ELF-1 (cell line): ENCODE data around the gene CENPE.
A peak's percentile ranks its signal among the peaks of the same experiment; 100 is the strongest.
"Not testable (repeated sequence)": the region's sequence is repeated elsewhere in the genome, so short reads cannot be mapped to it uniquely, and the experiment has no call there.

Experiments used
- DNase-seq: peaks from one replicate; pipeline ENCODE4 v3.0.0-alpha.2; 2016; ENCODE audit warnings: low read depth, low spot score

Gene CENPE, protein sequence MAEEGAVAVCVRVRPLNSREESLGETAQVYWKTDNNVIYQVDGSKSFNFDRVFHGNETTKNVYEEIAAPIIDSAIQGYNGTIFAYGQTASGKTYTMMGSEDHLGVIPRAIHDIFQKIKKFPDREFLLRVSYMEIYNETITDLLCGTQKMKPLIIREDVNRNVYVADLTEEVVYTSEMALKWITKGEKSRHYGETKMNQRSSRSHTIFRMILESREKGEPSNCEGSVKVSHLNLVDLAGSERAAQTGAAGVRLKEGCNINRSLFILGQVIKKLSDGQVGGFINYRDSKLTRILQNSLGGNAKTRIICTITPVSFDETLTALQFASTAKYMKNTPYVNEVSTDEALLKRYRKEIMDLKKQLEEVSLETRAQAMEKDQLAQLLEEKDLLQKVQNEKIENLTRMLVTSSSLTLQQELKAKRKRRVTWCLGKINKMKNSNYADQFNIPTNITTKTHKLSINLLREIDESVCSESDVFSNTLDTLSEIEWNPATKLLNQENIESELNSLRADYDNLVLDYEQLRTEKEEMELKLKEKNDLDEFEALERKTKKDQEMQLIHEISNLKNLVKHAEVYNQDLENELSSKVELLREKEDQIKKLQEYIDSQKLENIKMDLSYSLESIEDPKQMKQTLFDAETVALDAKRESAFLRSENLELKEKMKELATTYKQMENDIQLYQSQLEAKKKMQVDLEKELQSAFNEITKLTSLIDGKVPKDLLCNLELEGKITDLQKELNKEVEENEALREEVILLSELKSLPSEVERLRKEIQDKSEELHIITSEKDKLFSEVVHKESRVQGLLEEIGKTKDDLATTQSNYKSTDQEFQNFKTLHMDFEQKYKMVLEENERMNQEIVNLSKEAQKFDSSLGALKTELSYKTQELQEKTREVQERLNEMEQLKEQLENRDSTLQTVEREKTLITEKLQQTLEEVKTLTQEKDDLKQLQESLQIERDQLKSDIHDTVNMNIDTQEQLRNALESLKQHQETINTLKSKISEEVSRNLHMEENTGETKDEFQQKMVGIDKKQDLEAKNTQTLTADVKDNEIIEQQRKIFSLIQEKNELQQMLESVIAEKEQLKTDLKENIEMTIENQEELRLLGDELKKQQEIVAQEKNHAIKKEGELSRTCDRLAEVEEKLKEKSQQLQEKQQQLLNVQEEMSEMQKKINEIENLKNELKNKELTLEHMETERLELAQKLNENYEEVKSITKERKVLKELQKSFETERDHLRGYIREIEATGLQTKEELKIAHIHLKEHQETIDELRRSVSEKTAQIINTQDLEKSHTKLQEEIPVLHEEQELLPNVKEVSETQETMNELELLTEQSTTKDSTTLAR (N-terminal part only)

DNA sequence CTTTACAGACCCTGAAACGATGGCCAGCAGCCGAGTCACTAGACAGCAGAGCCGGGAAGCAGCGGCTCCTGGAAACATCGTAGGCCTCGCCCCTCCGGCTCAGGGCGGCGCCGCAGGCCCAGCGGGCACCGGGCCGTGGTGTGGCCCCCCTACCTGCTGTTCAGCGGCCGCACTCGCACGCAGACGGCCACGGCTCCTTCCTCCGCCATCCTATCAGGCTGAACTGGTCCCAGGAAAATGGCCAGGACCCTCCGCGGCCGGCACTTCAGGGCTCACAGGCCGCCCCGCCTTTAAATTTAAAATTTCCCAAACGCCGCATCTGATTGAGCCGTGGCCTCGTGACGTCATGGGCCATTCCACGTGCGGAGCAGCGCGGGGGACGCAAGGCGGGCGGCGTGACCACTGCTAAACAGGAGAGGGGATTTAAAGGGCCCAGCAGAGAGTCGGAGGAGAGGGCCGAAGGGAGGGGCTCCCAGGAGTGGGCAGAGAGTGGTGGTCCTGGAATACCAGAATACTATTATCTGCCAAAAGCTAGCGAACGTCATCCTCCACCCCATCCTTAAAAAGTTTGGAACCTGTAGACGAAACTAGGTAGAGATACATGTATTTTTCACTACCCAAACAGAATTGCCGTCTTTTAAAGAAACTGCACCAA, at the start of gene CENPE:
Gene CENPE (minus strand): TSS at position 233 of the 655 bp plus-strand sequence. CDS start 24 bp downstream, at position 209.
- peak; percentile 97 for DNase-seq

DNA sequence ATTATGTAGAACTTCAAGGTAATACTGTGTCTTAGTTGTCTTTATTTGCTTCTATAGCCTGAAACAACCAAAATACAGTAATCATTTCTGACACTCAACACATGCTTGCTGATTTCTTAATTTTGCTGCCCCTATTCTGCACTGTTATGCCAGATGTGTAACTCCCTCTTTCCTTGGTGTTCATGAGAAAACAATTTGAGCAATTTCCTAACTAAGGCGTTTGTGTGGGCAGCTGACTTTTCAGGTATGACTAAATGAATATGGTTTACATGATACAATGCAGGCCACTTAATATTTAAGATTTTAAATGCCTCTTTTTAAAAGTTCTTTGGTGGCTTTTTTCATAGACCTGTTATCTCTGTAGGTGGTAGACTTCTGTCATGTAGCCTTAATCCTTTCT, 46.1 kb upstream of the CENPE start:
- no peak for DNase-seq

DNA sequence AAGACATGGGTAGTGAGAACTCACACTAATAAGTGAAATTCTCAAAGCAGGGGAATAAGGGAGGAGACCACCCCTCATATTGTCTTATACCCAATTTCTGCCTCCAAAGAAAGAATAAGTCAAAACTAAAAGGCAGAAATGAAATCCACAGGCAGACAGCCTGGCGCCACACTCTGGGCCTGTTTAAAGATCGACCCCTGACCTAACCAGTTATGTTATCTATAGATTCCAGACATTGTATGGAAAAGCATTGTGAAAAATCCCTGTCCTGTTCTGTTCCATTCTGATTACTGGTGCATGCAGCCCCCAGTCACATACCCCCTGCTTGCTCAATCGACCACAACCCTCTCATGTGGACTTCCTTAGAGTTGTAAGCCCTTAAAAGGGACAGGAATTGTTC, 32.8 kb upstream of the CENPE start:
- not testable (repeated sequence) for DNase-seq

DNA sequence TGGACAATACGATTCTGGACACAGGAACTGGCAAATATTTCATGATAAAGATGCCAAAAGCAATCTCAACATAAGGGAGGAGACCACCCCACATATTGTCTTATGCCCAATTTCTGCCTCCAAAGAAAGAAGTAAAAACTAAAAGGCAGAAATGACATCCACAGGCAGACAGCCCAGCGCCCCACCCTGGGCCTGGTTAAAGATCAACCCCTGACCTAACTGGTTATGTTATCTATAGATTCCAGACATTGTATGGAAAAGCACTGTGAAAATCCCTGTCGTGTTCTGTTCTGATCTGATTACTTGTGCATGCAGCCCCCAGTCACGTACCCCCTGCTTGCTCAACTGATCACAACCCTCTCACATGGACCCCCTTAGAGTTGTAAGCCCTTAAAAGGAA, 25.4 kb upstream of the CENPE start:
- DNase-seq = not testable (repeated sequence)

DNA sequence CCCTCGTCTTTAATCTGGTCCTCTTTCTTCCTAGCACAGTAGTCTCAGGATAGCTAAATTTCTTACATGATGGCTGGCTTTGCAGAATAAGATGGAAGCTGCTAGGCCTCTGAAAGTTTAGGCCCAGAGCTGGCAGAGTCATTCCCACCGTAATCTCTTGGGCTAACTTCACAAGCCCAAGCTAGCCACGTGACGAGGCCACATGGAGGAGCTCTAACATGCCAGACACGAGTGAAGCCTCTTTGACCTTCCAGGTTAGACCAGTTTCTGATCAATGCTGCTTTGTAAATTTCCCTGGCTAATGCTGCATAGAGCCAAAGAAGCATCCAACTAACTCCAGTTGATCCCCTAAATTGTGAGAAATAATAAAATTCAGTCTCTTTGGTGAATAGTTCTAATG, 9.5 kb upstream of the CENPE start:
- DNase-seq = peak; percentile 61

DNA sequence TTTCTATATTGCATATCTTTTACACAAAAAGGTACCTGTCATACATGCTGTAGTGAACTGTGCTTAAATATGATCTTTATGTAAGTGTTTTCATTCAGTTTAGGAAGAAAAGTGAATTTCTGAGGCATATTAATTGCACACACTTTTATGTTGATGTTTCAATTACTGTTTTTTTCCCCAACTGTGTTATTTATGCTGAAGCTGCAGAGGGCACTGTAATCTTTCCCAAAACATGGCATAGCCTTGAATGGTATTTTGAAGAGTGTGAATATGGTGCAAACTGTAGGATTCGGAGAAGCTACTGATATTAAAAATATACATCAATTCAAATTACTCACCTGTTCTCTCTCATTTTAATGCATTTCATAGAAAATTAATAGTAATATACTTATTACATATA, 6.0 kb upstream of the CENPE start:
- DNase-seq = no peak

DNA sequence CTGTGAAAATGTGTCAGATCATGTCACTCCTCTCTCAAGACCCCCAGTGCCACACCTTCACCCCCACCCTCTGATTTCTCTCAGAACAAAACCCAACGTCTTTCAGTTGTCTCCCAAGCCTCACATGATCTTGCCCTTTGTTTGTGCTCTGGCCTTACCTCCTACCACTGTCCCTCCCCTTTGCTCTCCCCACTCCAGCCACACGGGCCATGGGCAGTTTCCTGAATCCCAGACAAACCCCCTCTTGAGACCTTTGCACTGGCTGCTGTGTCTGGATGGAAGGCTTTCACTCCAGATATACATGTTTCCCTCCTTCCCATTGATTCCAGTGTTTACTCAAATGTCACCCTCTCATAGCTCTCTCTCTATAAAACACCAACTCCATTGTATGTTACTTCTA, 3.6 kb upstream of the CENPE start:
- DNase-seq = no peak

DNA sequence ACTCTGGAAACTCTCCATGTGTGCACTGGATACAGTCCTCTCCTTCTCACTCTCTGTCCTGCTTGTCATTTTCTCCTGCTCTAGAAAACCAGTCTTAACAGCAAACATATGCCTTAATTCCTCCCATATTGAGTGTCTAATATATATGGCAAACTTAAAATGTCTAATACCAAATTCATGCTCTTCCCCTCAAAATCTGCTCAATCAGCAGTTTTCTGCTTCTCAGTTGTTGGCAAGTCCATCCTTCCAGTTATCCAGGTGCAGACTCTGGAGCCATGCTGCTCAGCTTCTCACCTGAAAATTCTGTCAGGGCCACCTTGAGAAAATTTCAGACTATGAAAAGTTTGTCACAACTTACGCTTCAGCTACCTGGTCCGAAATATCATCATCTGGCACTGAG, 3.1 kb upstream of the CENPE start:
- no peak for DNase-seq

DNA sequence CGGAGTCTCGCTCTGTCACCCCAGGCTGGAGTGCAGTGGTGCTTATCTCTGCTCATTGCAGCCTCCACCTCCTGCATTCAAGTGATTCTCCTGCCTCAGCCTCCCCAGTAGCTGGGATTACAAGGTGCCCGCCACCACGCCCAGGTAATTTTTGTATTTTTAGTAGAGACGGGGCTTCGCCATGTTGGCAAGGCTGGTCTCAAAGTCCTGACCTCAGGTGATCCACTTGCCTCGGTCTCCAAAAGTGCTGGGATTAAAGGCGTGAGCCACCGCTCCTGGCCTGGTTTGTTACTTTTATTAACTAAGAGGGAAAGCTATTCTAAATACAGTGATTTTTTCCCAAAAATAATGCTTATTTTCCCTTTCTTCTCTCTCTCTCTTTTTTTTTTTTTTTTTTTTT, 866 bp upstream of the CENPE start:
- DNase-seq = no peak

DNA sequence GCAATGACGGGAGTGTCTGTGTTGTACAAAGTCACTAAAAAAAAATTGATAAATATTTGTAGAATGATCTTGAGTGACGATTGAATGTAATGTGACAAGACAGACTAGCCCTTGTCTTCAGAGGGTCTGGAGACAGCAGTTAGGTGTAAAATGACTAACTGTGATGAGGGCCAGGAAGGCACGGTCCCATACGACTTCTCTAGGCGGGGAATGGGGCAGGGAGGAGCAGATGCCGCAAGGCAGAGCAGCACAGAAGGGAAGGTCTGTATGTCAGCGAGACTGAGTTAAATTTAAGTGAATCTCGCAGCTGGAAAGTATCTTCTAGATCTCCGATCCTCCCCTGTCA, 405 bp downstream of the CENPE start:
- no peak for DNase-seq

DNA sequence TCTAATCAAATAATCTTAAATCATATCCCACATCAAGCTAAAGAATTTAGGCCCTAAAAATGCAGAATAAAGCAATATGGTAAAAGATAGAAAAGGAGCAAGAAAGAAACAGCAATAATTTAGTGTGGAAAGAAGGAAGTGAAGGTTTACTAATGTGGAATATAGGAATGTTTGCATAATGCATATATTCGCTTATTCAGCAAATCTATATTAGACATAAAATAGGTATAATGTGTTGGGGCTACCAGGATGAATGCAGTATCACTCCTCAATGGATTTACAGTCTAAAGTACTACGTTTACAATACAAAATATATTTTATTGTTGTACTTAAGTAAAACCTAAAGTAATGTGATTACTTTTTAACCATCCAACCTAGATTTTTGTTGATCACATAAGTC, 4.7 kb downstream of the CENPE start:
- DNase-seq = no peak

DNA sequence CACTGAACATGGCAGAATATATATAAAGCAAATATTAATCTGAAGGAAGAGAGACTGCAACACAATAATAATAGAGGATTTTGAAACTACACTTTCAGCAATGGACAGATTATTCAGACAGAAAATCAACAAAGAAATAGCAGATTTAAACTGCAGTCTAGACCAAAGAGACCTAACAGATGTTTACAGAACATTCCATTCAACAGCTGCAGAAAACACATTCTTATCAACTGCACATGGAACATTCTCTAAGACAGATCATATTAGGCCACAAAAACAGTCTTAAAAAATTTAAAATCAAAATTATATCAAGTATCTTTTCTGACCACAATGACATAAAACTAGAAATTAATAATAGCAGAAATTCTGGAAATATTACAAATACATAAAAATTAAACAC, 27.1 kb downstream of the CENPE start:
- DNase-seq = no peak

DNA sequence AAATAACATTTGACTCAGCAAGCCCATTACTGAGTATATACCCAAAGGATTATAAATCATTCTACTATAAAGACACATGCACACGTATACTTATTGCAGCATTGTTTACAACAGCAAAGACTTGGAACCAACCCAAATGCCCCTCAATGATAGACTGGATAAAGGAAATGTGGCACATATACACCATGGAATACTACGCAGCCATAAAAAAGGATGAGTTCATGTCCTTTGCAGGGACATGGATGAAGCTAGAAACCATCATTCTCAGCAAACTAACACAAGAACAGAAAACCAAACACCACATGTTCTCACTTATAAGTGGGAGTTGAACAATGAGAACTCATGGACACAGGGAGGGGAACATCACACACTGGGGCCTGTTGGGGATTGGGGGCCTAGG, 28.4 kb downstream of the CENPE start:
- not testable (repeated sequence) for DNase-seq

DNA sequence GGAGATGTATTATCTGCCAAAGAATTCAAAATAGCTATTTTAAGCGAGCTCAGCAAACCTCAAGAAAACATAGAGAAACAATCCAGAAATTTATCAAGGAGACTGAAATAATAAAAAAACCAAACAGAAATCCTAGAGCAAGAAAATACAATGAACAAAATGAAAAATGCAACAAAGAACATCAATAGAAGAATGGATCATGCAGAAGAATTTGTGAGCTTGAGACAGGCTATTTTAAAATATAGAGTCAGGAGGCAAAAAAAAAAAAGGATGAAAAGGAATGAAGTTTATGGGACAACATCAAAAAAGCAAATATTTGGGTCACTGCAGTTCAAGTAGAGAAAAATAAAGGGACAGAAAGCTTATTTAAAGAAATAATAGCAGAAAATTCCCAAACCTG, 29.1 kb downstream of the CENPE start:
- DNase-seq = no peak

DNA sequence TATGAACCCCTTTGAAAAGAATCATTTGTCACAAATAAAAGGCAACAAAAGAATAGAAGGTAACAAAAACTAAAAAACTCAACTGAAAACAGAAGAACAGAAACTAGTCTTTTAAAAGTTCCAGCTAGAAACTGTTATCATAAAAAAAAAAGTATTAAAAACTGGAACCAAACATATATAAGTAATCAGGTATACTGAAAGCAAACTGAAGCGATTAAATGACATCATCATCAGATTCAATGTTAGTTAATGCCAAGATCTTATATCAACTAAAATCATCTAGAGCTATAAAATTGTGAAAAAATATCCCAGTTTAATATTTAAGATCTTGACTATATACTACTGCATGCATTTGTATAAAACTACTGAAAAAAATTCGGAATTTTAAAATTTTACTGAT, 36.0 kb downstream of the CENPE start:
- no peak for DNase-seq

DNA sequence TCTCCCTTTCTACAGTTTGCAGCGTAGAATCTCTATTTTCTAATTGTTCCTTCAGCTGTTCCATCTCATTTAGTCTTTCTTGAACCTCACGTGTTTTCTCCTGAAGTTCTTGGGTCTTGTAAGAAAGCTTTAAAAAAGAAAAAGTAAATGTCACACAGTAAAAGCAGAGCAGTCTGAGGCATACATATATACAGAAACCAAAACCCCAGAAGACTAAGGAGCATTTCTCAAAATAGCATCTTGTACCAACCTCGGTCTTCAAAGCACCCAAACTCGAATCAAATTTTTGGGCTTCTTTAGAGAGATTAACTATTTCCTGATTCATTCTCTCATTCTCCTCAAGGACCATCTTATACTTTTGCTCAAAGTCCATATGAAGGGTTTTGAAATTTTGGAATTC, 39.4 kb downstream of the CENPE start:
- DNase-seq = no peak

DNA sequence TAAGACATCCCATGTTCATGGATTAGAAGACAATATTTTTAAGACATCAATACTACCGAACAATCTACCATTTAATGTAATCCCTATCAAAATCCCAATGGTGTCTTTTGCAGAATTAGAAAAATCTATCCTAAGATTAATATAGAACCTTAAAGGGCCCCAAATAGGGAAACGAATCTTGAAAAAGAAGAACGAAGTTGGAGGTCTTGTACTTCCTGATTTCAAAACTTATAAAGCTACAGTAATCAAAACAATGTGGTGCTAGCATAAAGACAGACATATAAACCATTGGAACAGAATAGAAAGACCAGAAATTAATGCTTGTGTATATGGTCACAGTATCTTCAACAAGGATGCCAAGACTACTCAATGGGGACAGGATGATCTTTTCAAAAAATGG, 42.0 kb downstream of the CENPE start:
- DNase-seq = no peak

DNA sequence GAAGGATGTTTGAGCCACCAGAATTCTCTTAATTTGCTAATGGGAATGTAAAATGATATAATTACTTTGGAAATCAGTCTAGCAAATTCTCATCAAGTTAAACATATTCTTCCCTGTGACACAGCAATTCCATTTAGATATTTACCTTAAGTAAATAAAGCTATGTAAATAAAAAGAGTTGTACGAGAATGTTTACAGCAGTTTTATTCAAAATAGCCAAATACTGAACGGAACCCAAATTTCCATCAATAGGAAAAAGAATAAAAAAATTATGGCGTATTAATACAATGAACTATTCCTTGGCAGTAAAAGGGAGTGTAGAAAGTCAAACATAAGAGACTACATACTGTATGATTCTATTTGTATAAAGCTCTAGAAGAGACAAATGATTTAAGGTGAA, 45.8 kb downstream of the CENPE start:
- no peak for DNase-seq

DNA sequence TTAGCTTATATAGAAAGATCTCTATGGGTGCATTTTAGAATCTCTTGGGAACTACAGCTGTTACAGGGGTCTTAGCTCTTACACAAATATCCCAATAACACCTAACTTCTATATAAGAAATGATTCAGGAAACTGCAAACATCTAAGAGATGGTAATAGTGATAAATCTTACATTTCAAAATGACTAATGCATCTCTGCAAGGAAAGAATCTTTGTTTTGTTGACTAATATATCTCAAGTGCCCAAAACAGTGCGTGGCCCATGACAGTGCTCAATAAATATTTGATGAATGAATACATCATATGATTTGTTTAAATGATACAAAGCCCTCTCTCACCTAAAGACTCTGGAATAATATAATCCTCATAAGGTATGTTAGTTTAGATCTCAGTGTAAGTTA, 47.5 kb downstream of the CENPE start:
- no peak for DNase-seq

DNA sequence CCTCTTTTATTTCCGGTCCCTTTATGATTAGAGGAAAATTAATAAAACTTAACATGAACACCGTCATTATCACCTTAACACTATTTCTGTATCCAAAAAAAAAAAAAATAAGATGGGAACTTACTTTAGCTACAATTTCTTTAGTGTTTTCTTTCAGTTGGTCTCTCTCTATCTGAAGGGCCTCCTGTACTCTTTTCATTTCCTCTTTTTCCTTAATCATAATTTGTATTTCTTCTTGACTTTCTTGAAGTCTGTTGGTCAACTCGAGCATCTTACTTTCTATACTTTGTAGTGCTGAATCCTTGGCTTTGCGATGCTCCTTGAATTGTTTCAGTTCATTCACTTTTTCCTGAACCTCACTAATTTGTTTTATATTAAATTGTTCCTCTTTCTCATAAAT, 53.2 kb downstream of the CENPE start:
- DNase-seq = no peak

DNA sequence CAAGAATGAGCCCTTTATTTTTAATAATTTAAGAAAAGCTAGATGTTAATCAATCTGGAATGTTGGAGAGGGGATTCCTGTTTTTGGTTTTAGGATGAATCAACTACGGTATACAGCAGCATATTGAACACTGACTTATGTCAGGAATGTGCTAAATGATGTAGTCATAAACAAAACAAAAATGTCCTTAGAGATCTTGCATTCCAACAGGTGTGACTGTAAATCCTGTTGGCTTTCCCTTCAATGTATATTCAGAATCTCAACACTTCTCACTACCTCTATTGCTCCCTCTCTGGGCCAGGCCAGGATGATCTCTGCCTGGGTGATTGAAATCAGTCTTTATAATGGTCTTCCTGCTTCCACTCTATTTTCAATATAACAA, 60.7 kb downstream of the CENPE start:
- no peak for DNase-seq
